ENCODE results near the gene NINL. TPM values are rescaled to one million over a fixed set of nuclear protein-coding genes. Genes with fewer than 3 reads are reported as not detected.

Gene NINL
- total RNA-seq, 6 experiments from 2014 or later = 3.6 to 16.0 (median 7.1) TPM

DNA sequence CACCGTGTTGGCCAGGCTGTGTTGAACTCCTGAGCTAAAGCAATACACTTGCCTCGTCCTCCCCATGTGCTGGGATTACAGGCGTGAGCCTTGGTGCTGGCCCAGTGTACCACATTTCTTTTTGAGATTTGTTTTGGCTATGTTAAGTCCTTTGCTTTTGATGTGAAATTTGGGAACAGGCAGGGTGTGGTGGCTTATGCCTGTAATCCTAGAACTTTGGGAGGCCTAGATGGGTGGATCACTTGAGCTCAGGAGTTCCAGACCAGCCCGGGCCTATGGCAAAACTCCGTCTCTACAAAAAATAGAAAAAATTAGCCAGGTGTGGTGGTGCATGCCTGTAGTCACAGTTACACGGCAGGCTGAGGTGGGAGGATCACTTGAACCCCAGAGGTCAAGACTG, 137.7 kb downstream of the NINL start:
- ATAC-seq = no peak
- DNase-seq = no peak
- 96% methylated on average over 5 of the region's 6 CpGs for WGBS (ENCODE audit: insufficient coverage, low coverage, low lambda C conversion rate, missing lambda C conversion rate)
- H3K4me1 ChIP-seq = no peaks in the 10 kb centered on the region
- H3K27ac ChIP-seq = no peak overlapping the region
- intact Hi-C loops (cut with DNase I) = no loop called here
- no peak for TF ChIP-seq POLR2A (IDR thresholded peaks at IDR 0.05)
- TF ChIP-seq, protein P1, sequence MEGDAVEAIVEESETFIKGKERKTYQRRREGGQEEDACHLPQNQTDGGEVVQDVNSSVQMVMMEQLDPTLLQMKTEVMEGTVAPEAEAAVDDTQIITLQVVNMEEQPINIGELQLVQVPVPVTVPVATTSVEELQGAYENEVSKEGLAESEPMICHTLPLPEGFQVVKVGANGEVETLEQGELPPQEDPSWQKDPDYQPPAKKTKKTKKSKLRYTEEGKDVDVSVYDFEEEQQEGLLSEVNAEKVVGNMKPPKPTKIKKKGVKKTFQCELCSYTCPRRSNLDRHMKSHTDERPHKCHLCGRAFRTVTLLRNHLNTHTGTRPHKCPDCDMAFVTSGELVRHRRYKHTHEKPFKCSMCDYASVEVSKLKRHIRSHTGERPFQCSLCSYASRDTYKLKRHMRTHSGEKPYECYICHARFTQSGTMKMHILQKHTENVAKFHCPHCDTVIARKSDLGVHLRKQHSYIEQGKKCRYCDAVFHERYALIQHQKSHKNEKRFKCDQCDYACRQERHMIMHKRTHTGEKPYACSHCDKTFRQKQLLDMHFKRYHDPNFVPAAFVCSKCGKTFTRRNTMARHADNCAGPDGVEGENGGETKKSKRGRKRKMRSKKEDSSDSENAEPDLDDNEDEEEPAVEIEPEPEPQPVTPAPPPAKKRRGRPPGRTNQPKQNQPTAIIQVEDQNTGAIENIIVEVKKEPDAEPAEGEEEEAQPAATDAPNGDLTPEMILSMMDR (IDR thresholded peaks at IDR 0.05) = no peak
- no peaks in the 10 kb centered on the region for H3K27me3 ChIP-seq
- H3K9me3 ChIP-seq = no peaks in the 10 kb centered on the region
- peaks cover 0 to 4% (median 0%) of the 10 kb centered on the region in 4 donors for H3K36me3 ChIP-seq
- H3K4me3 ChIP-seq = no peak overlapping the region

- TF ChIP-seq, protein P1 (IDR thresholded peaks at IDR 0.05) = no peak
- no peak for TF ChIP-seq POLR2A (IDR thresholded peaks at IDR 0.05)
- H3K9me3 ChIP-seq = no peaks in the 10 kb centered on the region
- 100% methylated on average over 4 of the region's 4 CpGs for WGBS (ENCODE audit: insufficient coverage, low coverage, low lambda C conversion rate, missing lambda C conversion rate)
- H3K27ac ChIP-seq = no peak overlapping the region
- H3K4me3 ChIP-seq = no peak overlapping the region
- intact Hi-C loops (cut with DNase I) = no loop called here
- no peaks in the 10 kb centered on the region for H3K36me3 ChIP-seq
- H3K4me1 ChIP-seq = no peaks in the 10 kb centered on the region
- DNase-seq = no peak
- no peaks in the 10 kb centered on the region for H3K27me3 ChIP-seq
- no peak for ATAC-seq
Measured at GRCh38 chr20:25444556-25444955, 140.8 kb downstream of the NINL start.

DNA sequence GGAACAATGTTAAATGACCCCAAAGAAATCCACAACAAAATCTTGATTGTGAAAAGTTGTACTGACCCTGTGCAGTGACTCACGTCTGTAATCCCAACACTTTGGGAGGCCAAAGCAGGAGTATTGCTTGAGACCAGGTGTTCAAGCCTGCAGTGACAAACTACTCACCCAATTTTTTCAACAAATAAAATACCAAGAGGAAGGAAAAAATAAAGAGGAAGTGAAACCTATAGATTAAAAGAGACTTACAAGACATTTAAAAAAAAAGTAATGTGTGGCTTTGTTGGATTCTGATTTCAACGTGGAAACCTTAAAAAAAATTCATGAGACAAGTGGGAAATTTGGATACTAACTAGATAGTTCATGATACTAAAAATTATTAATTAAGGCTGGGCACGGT, 146.0 kb downstream of the NINL start:
- TF ChIP-seq POLR2A (IDR thresholded peaks at IDR 0.05) = no peak
- TF ChIP-seq, protein P1 (IDR thresholded peaks at IDR 0.05) = no peak

DNA sequence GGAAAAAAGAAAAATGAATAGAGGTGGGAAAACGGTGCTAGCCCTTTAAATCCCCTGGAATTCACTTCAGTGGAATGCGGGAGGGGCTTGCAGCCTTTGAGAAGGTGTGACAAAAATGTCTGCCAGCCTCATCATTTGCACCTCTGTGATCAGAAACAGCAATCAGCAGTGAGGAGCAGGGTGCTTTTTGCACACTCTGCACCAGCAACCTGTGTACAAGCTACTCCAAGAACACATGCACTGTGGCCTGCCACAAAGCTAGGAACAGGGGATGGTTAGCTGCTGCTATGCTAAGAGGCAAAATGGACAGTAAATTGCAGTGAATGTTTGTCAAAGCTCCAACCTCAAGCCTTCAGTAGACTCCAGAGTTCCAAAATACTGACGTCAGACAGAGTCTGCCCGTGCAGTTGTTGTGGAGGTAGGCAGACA, 148.2 kb downstream of the NINL start:
- H3K9me3 ChIP-seq = no peaks in the 10 kb centered on the region
- intact Hi-C loops (cut with DNase I) = no loop called here
- no peak overlapping the region for H3K4me3 ChIP-seq
- H3K36me3 ChIP-seq = no peaks in the 10 kb centered on the region
- ATAC-seq (no peak), DNase-seq (no peak)
- TF ChIP-seq POLR2A (IDR thresholded peaks at IDR 0.05) = no peak
- TF ChIP-seq, protein P1 (IDR thresholded peaks at IDR 0.05) = no peak
- no peaks in the 10 kb centered on the region for H3K27me3 ChIP-seq
- no peaks in the 10 kb centered on the region for H3K4me1 ChIP-seq
- 71% methylated on average over 4 of the region's 4 CpGs for WGBS (ENCODE audit: insufficient coverage, low coverage, low lambda C conversion rate, missing lambda C conversion rate)
- no peak overlapping the region for H3K27ac ChIP-seq

More for the DNA sequence above, 146.0 kb downstream of the NINL start:
- intact Hi-C loops (cut with DNase I) = no loop called here
- no peaks in the 10 kb centered on the region for H3K9me3 ChIP-seq
- DNase-seq (no peak), ATAC-seq (no peak)
- H3K4me3 ChIP-seq = no peak overlapping the region
- H3K27me3 ChIP-seq = no peaks in the 10 kb centered on the region
- H3K4me1 ChIP-seq = no peaks in the 10 kb centered on the region
- WGBS (ENCODE audit: insufficient coverage, low coverage, low lambda C conversion rate, missing lambda C conversion rate) = 73% methylated on average over 3 of the region's 3 CpGs
- no peak overlapping the region for H3K27ac ChIP-seq
- H3K36me3 ChIP-seq = no peaks in the 10 kb centered on the region

DNA sequence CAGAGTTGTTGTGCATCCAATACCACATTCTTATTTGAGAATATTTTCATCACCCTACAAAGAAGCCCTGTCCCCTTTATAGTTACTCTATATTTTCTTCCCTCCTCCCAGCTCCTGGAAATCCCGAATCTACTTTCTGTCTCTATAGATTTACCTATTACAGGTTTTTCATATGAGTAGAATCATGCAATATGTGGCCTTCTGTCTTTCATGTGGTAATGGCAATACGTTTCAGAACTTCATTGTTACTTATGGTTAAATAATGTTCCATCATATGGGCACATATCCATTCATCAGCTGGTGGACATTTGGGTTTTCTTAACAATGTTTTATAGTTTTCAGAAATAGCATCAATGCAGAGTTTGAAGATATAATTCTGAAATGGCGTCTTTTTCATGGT, 160.8 kb downstream of the NINL start:
- Histone ChIP-seq H3K36me3 (no peaks in the 10 kb centered on the region), H3K27ac (no peak overlapping the region), H3K27me3 (no peaks in the 10 kb centered on the region), H3K9me3 (no peaks in the 10 kb centered on the region), H3K4me1 (no peaks in the 10 kb centered on the region), H3K4me3 (no peak overlapping the region)
- DNase-seq (no peak), ATAC-seq (no peak)
- TF ChIP-seq, protein P1 (IDR thresholded peaks at IDR 0.05) = no peak
- TF ChIP-seq POLR2A (IDR thresholded peaks at IDR 0.05) = no peak
- intact Hi-C loops (cut with DNase I) = loop anchor here in 1 of 2 donors (10.0 kb wide), 1 partner anchor 70 kb away; no protein-coding TSS in a partner anchor
- 100% methylated on average over 3 of the region's 3 CpGs for WGBS (ENCODE audit: insufficient coverage, low coverage, low lambda C conversion rate, missing lambda C conversion rate)

Data from right lobe of liver (tissue), 6 donors.